ENCODE results near the gene RPN2.

GRCh38 chr20:37155987-37156386 lies 23.1 kb upstream of the RPN2 start:
- no peak for TF ChIP-seq ZNF784 (CRISPR knock-in tag; IDR thresholded peaks at IDR 0.05; ENCODE audit: borderline replicate concordance)
- TF ChIP-seq MYC (CRISPR knock-in tag; IDR thresholded peaks at IDR 0.05; ENCODE audit: borderline replicate concordance), result no peak
- TF ChIP-seq ZNF281 (CRISPR knock-in tag; IDR thresholded peaks at IDR 0.05; ENCODE audit: borderline replicate concordance), result no peak
- no peak for TF ChIP-seq HIVEP1 (CRISPR knock-in tag; IDR thresholded peaks at IDR 0.05)
- TF ChIP-seq HNRNPLL (IDR thresholded peaks at IDR 0.05; ENCODE audit: low read depth, low read length, poor library complexity, severe bottlenecking), result no peak
- TF ChIP-seq U2AF2 (IDR thresholded peaks at IDR 0.05; ENCODE audit: low read depth, low read length), result no peak
- no peak for TF ChIP-seq CTCF (CRISPR knock-in tag; IDR thresholded peaks at IDR 0.05)
- TF ChIP-seq SIN3A (IDR thresholded peaks at IDR 0.05; ENCODE audit: borderline replicate concordance, low read depth, low read length), result no peak
- TF ChIP-seq MNT (IDR thresholded peaks at IDR 0.05), result no peak

All from HepG2 (cell line).